ENCODE results near the gene RPS6KL1.

RPS6KL1 gene

DNA sequence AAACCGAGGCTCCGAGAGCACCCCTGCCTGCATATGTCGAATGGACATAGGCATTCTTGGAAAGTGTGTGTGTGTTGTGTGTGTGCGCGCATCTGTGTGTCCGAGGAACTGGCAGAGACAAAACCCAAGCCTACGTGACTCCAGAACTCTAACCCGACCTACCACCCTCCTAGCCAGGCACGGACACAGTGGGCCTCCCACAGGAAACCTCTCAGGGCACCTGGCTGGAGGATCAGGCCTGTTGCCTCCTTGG, 32.9 kb upstream of the RPS6KL1 start:
- H3K27me3 ChIP-seq (ENCODE audit: control insufficient read depth in 1 of 2, insufficient read depth in 1 of 2, low read length in 2 of 2) = no peaks in the 10 kb centered on the region

DNA sequence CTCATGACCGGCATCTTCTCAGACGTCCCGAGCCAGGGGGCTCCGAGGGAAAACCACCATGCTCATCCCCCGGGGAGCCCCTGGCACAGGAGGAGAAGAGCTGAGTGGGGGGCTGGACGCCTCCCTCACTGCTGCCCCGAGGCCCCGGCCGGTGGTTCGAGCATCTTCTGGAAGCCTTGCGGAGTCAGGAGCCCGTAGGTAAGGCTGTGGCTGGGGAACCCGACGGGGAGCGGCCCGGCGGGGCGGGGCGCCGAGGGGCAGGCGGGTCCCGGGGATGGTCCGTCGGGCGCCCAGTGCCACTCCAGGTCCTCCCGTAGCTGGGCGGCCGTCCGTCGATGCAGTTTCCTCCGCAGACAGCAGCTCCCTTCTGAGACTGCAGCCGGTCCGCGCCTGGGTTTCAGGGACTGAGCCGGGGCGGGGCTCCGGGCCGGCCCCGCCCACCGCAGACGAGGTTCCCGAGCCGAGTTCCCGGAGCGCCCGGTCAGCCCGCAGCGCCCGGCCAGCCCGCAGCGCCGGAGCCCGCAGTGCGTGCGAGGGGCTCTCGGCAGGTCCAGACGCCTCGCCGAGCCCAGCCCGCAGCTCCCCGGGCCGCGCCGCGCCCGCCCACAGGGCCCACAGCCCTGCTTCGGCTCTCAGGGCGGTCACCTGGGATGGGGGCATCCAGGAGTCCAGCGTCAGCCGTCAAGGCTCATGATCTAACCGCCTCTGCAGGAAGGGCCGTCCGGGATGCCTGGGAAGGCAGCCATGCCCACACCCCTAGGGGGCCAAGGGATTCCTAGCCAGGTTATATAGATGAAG, 32.4 kb upstream of the RPS6KL1 start, which contains the start of gene PGF:
PGF (minus strand) TSS at position 369 of the 798 bp plus-strand sequence; CDS start at position 14, 355 bp downstream.
- H2BK12ac ChIP-seq (ENCODE audit: low read length in 2 of 2) = peak within 1 kb of the TSS; percentile 51 to 65
- peak within 1 kb of the TSS; percentile 56 to 81 for H3K4me3 ChIP-seq (ENCODE audit: insufficient read depth in 1 of 2, low read depth in 1 of 2, low read length in 2 of 2)
- DNase-seq = peak; percentile 70
- peak within 1 kb of the TSS; percentile 66 for H2BK120ac ChIP-seq (ENCODE audit: low read depth, low read length)
- H3K14ac ChIP-seq (ENCODE audit: low read length in 2 of 2) = peak within 1 kb of the TSS in 1 of 2 experiments; percentile 66
- peak within 1 kb of the TSS in 1 of 2 experiments; percentile 23 for H3K23ac ChIP-seq (ENCODE audit: low read length in 2 of 2)
- H3K9ac ChIP-seq (ENCODE audit: low read length) = peak within 1 kb of the TSS; percentile 75
- H3K36me3 ChIP-seq (ENCODE audit: control insufficient read depth in 1 of 2, insufficient read depth in 2 of 2, low read depth in 1 of 2, low read length in 2 of 2) = peaks cover 0 to 7% of the 10 kb centered on the region in 2 experiments
- H2AK5ac ChIP-seq (ENCODE audit: low read length, severe bottlenecking) = no peak within 1 kb of the TSS
- H3K27ac ChIP-seq (ENCODE audit: low read length, poor library complexity, severe bottlenecking) = no peak within 1 kb of the TSS
- peak within 1 kb of the TSS; percentile 76 to 81 for H3K18ac ChIP-seq (ENCODE audit: low read depth in 1 of 2, low read length in 2 of 2)
- peak within 1 kb of the TSS; percentile 30 for H2AFZ ChIP-seq (ENCODE audit: low read depth, low read length)
- H3K27me3 ChIP-seq (ENCODE audit: control insufficient read depth in 1 of 2, insufficient read depth in 1 of 2, low read length in 2 of 2) = no peaks in the 10 kb centered on the region
- H4K91ac ChIP-seq (ENCODE audit: low read length) = peak within 1 kb of the TSS; percentile 69
- peaks cover 4% of the 10 kb centered on the region for H3K79me1 ChIP-seq (replicated peaks; ENCODE audit: low read length, poor library complexity, severe bottlenecking)
- H4K8ac ChIP-seq (ENCODE audit: low read length) = peak within 1 kb of the TSS; percentile 89
- H3K4me1 ChIP-seq (ENCODE audit: control insufficient read depth, insufficient read depth, low read depth, low read length) = peaks cover 47% of the 10 kb centered on the region
- peak within 1 kb of the TSS; percentile 52 for H3K4me2 ChIP-seq (ENCODE audit: low read length, poor library complexity, severe bottlenecking)
- H3K9me3 ChIP-seq (ENCODE audit: control insufficient read depth, low read length) = no peaks in the 10 kb centered on the region
- H3K4ac ChIP-seq (ENCODE audit: low read depth in 1 of 2, low read length in 2 of 2) = peak within 1 kb of the TSS; percentile 54 to 64
- no peak within 1 kb of the TSS for H2BK5ac ChIP-seq (ENCODE audit: low read depth, low read length, poor library complexity, severe bottlenecking)
- WGBS = 5% methylated on average over 73 of the region's 73 CpGs
- H2BK15ac ChIP-seq (ENCODE audit: low read depth, poor library complexity, severe bottlenecking) = peak within 1 kb of the TSS; percentile 73

More for the DNA sequence above, 32.9 kb upstream of the RPS6KL1 start:
- H3K18ac ChIP-seq (ENCODE audit: low read depth in 1 of 2, low read length in 2 of 2) = peak overlapping the region; percentile 40 to 47
- no peak overlapping the region for H3K4me2 ChIP-seq (ENCODE audit: low read length, poor library complexity, severe bottlenecking)
- peak overlapping the region; percentile 89 for H4K8ac ChIP-seq (ENCODE audit: low read length)
- H2AFZ ChIP-seq (ENCODE audit: low read depth, low read length) = no peak overlapping the region
- DNase-seq = no peak
- 71% methylated on average over 3 of the region's 9 CpGs for WGBS
- H3K4me3 ChIP-seq (ENCODE audit: insufficient read depth in 1 of 2, low read depth in 1 of 2, low read length in 2 of 2) = peak overlapping the region in 1 of 2 experiments; percentile 81
- H4K91ac ChIP-seq (ENCODE audit: low read length) = peak overlapping the region; percentile 69
- peaks cover 0 to 7% of the 10 kb centered on the region in 2 experiments for H3K36me3 ChIP-seq (ENCODE audit: control insufficient read depth in 1 of 2, insufficient read depth in 2 of 2, low read depth in 1 of 2, low read length in 2 of 2)
- H3K4ac ChIP-seq (ENCODE audit: low read depth in 1 of 2, low read length in 2 of 2) = peak overlapping the region; percentile 27 to 64
- peak overlapping the region; percentile 45 for H3K9ac ChIP-seq (ENCODE audit: low read length)
- H2BK5ac ChIP-seq (ENCODE audit: low read depth, low read length, poor library complexity, severe bottlenecking) = no peak overlapping the region
- H2BK120ac ChIP-seq (ENCODE audit: low read depth, low read length) = peak overlapping the region; percentile 37
- H2BK12ac ChIP-seq (ENCODE audit: low read length in 2 of 2) = peak overlapping the region; percentile 42 to 49
- H3K27ac ChIP-seq (ENCODE audit: low read length, poor library complexity, severe bottlenecking) = no peak overlapping the region
- no peak overlapping the region for H3K23ac ChIP-seq (ENCODE audit: low read length in 2 of 2)
- peak overlapping the region; percentile 70 for H2BK15ac ChIP-seq (ENCODE audit: low read depth, poor library complexity, severe bottlenecking)
- H3K79me1 ChIP-seq (replicated peaks; ENCODE audit: low read length, poor library complexity, severe bottlenecking) = peaks cover 4% of the 10 kb centered on the region
- H3K4me1 ChIP-seq (ENCODE audit: control insufficient read depth, insufficient read depth, low read depth, low read length) = peaks cover 44% of the 10 kb centered on the region
- no peak overlapping the region for H2AK5ac ChIP-seq (ENCODE audit: low read length, severe bottlenecking)
- no peaks in the 10 kb centered on the region for H3K9me3 ChIP-seq (ENCODE audit: control insufficient read depth, low read length)
- no peak overlapping the region for H3K14ac ChIP-seq (ENCODE audit: low read length in 2 of 2)

DNA sequence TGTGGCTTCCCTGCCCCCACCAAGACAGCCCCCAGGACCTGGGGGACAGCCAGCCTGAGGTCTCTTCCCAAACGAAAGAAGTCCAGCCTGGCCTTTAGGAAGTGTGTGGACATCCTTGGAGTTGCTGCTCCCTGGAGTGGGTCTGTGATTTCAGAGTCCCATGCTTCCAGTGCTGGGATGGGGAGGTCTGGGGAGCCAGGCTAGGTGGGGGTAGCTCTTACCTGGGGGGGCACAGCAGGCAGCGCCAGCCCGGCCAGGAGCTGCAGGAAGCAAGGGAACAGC, 31.8 kb upstream of the RPS6KL1 start:
- Histone ChIP-seq H3K36me3 (ENCODE audit: control insufficient read depth in 1 of 2, insufficient read depth in 2 of 2, low read depth in 1 of 2, low read length in 2 of 2) (peaks cover 0 to 9% of the 10 kb centered on the region in 2 experiments), H3K4me2 (ENCODE audit: low read length, poor library complexity, severe bottlenecking) (peak overlapping the region; percentile 52), H3K18ac (ENCODE audit: low read depth in 1 of 2, low read length in 2 of 2) (peak overlapping the region; percentile 31 to 76), H2AFZ (ENCODE audit: low read depth, low read length) (peak overlapping the region; percentile 30), H3K9me3 (ENCODE audit: control insufficient read depth, low read length) (no peaks in the 10 kb centered on the region), H4K8ac (ENCODE audit: low read length) (peak overlapping the region; percentile 62), H3K27me3 (ENCODE audit: control insufficient read depth in 1 of 2, insufficient read depth in 1 of 2, low read length in 2 of 2) (no peaks in the 10 kb centered on the region), H2AK5ac (ENCODE audit: low read length, severe bottlenecking) (no peak overlapping the region), H3K23ac (ENCODE audit: low read length in 2 of 2) (peak overlapping the region in 1 of 2 experiments; percentile 23), H2BK120ac (ENCODE audit: low read depth, low read length) (peak overlapping the region; percentile 66), H3K4me3 (ENCODE audit: insufficient read depth in 1 of 2, low read depth in 1 of 2, low read length in 2 of 2) (peak overlapping the region; percentile 56 to 81), H3K9ac (ENCODE audit: low read length) (peak overlapping the region; percentile 75), H3K4ac (ENCODE audit: low read depth in 1 of 2, low read length in 2 of 2) (peak overlapping the region; percentile 32 to 35), H3K14ac (ENCODE audit: low read length in 2 of 2) (no peak overlapping the region), H3K27ac (ENCODE audit: low read length, poor library complexity, severe bottlenecking) (no peak overlapping the region), H4K91ac (ENCODE audit: low read length) (no peak overlapping the region), H3K79me1 (replicated peaks; ENCODE audit: low read length, poor library complexity, severe bottlenecking) (peaks cover 7% of the 10 kb centered on the region), H2BK5ac (ENCODE audit: low read depth, low read length, poor library complexity, severe bottlenecking) (no peak overlapping the region), H2BK12ac (ENCODE audit: low read length in 2 of 2) (peak overlapping the region in 1 of 2 experiments; percentile 65), H2BK15ac (ENCODE audit: low read depth, poor library complexity, severe bottlenecking) (peak overlapping the region; percentile 73), H3K4me1 (ENCODE audit: control insufficient read depth, insufficient read depth, low read depth, low read length) (peaks cover 50% of the 10 kb centered on the region)
- 6% methylated on average over 3 of the region's 3 CpGs for WGBS
- DNase-seq = no peak

DNA sequence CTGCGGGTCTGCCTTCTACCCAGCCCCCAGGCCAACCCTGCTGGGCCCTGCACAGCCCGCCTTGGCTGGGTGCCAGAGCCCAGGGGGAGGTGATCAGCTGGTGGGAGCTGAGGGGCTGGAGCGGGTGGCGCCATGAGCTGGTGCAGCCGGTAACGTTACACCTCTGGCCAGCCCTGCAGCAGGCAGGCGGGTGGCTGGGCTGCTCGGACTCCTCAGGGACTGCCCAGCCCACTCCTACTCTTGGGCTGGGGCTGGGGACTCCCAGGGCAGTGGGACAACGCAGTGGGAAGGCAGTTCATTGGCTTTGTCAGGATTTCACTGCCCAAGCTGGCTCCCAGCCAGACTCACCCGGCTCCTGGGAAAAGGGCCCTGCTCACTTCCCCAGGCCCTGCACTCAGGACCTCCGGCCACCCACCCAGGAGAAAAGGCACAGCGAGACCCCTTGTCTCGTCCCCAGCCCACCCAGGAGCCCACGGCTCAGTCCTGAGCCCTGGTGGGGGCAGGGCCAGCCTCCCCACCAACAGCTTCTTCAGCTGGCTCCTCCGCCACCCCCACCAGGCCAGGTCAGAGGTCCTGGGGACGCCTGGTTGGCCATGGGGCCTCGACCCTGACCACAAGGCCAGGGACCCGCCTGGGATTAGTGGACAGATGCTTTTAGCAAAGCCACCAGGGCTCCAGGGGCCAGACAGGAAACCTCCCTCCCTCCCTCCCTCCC, 31.3 kb upstream of the RPS6KL1 start:
- peak overlapping the region; percentile 52 for H3K4me2 ChIP-seq (ENCODE audit: low read length, poor library complexity, severe bottlenecking)
- peak overlapping the region; percentile 70 for H4K8ac ChIP-seq (ENCODE audit: low read length)
- peak; percentile 52 for DNase-seq

More for the DNA sequence above, 31.3 kb upstream of the RPS6KL1 start:
- peak overlapping the region; percentile 46 to 81 for H3K18ac ChIP-seq (ENCODE audit: low read depth in 1 of 2, low read length in 2 of 2)
- no peaks in the 10 kb centered on the region for H3K27me3 ChIP-seq (ENCODE audit: control insufficient read depth in 1 of 2, insufficient read depth in 1 of 2, low read length in 2 of 2)
- H3K36me3 ChIP-seq (ENCODE audit: control insufficient read depth in 1 of 2, insufficient read depth in 2 of 2, low read depth in 1 of 2, low read length in 2 of 2) = peaks cover 0 to 12% of the 10 kb centered on the region in 2 experiments
- peak overlapping the region; percentile 31 to 81 for H3K4me3 ChIP-seq (ENCODE audit: insufficient read depth in 1 of 2, low read depth in 1 of 2, low read length in 2 of 2)
- H2BK120ac ChIP-seq (ENCODE audit: low read depth, low read length) = peak overlapping the region; percentile 51
- no peaks in the 10 kb centered on the region for H3K9me3 ChIP-seq (ENCODE audit: control insufficient read depth, low read length)
- no peak overlapping the region for H2BK15ac ChIP-seq (ENCODE audit: low read depth, poor library complexity, severe bottlenecking)
- peak overlapping the region; percentile 43 for H4K91ac ChIP-seq (ENCODE audit: low read length)
- no peak overlapping the region for H3K27ac ChIP-seq (ENCODE audit: low read length, poor library complexity, severe bottlenecking)
- peak overlapping the region in 1 of 2 experiments; percentile 54 for H3K4ac ChIP-seq (ENCODE audit: low read depth in 1 of 2, low read length in 2 of 2)
- peak overlapping the region in 1 of 2 experiments; percentile 9 for H3K23ac ChIP-seq (ENCODE audit: low read length in 2 of 2)
- peak overlapping the region; percentile 75 for H3K9ac ChIP-seq (ENCODE audit: low read length)
- H2AK5ac ChIP-seq (ENCODE audit: low read length, severe bottlenecking) = no peak overlapping the region
- H3K14ac ChIP-seq (ENCODE audit: low read length in 2 of 2) = peak overlapping the region in 1 of 2 experiments; percentile 66
- peaks cover 51% of the 10 kb centered on the region for H3K4me1 ChIP-seq (ENCODE audit: control insufficient read depth, insufficient read depth, low read depth, low read length)
- H3K79me1 ChIP-seq (replicated peaks; ENCODE audit: low read length, poor library complexity, severe bottlenecking) = peaks cover 7% of the 10 kb centered on the region
- WGBS = 25% methylated on average over 18 of the region's 18 CpGs
- no peak overlapping the region for H2BK5ac ChIP-seq (ENCODE audit: low read depth, low read length, poor library complexity, severe bottlenecking)
- H2BK12ac ChIP-seq (ENCODE audit: low read length in 2 of 2) = peak overlapping the region; percentile 37 to 55
- H2AFZ ChIP-seq (ENCODE audit: low read depth, low read length) = no peak overlapping the region

Data from mesenchymal stem cell (in vitro differentiated cells and primary cell).